ENCODE data around the gene ITGB1BP2.

DNA sequence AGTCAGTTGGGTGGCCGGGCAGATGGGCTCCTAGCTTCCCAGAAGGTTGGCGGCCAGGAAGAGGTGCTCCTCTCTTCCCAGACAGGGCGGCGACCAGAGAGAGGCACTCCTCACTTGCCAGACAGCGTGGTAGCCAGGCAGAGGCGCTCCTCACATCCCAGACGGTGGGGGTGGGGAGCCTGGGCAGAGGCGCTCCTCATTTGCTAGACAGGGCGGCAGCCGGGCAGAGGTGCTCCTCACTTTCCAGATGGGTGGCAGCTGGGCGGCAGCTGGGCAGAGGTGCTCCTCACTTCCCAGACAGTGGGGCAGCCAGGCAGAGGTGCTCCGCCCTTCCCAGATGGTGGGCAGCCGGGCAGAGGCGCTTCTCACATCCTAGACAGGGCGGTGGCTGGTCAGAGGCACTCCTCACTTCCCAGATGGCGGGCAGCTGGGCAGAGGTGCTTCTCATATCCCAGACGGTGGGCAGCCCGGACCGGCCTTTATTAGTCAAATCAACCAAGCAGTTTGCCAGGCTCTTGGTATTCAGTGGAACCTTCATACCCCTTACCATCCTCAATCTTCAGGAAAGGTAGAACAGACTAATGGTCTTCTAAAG, 31.7 kb upstream of the ITGB1BP2 start:
- TF ChIP-seq POLR2A (IDR thresholded peaks at IDR 0.05): no peak
- TF ChIP-seq, protein P1, sequence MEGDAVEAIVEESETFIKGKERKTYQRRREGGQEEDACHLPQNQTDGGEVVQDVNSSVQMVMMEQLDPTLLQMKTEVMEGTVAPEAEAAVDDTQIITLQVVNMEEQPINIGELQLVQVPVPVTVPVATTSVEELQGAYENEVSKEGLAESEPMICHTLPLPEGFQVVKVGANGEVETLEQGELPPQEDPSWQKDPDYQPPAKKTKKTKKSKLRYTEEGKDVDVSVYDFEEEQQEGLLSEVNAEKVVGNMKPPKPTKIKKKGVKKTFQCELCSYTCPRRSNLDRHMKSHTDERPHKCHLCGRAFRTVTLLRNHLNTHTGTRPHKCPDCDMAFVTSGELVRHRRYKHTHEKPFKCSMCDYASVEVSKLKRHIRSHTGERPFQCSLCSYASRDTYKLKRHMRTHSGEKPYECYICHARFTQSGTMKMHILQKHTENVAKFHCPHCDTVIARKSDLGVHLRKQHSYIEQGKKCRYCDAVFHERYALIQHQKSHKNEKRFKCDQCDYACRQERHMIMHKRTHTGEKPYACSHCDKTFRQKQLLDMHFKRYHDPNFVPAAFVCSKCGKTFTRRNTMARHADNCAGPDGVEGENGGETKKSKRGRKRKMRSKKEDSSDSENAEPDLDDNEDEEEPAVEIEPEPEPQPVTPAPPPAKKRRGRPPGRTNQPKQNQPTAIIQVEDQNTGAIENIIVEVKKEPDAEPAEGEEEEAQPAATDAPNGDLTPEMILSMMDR (IDR thresholded peaks at IDR 0.05): no peak
